HG02852 (cell line): Measurements from ENCODE around the gene CALHM3.
"Not testable (repeated sequence)": the region's sequence is repeated elsewhere in the genome, so short reads cannot be mapped to it uniquely, and the experiment has no call there.

Experiments
- ATAC-seq: cut with Tn5 transposase; IDR thresholded peaks from one replicate; pipeline ENCODE4 v1.9.1; 2021; ENCODE audit warnings: mild to moderate bottlenecking, moderate library complexity; ENCODE audit not compliant: unreplicated experiment

Gene CALHM3

GRCh38 chr10:103502849-103503660, 24.0 kb upstream of the CALHM3 start:
- ATAC-seq, result no peak

GRCh38 chr10:103501186-103501585, 22.1 kb upstream of the CALHM3 start:
- ATAC-seq, result no peak

GRCh38 chr10:103500481-103500880, 21.4 kb upstream of the CALHM3 start:
- no peak for ATAC-seq

GRCh38 chr10:103499881-103500280, 20.8 kb upstream of the CALHM3 start:
- ATAC-seq, result no peak

GRCh38 chr10:103498936-103499638, 20.0 kb upstream of the CALHM3 start:
- ATAC-seq, result no peak

GRCh38 chr10:103497161-103497915, 18.3 kb upstream of the CALHM3 start:
- no peak for ATAC-seq

- ATAC-seq, result no peak
These were observed 16.3 kb upstream of the CALHM3 start for GRCh38 chr10:103495321-103495720.

GRCh38 chr10:103493916-103494877, 15.2 kb upstream of the CALHM3 start:
- ATAC-seq, result no peak

GRCh38 chr10:103493362-103493915, 14.4 kb upstream of the CALHM3 start, which contains the start of gene NEURL1:
NEURL1 (plus strand) TSS chr10:103493705; CDS start chr10:103494388, 683 bp downstream.
- ATAC-seq, result no peak

GRCh38 chr10:103492655-103493261, 13.7 kb upstream of the CALHM3 start:
- ATAC-seq, result no peak

GRCh38 chr10:103491729-103492364, 12.8 kb upstream of the CALHM3 start:
- no peak for ATAC-seq

- ATAC-seq, result peak; percentile 11
These were observed 11.9 kb upstream of the CALHM3 start for GRCh38 chr10:103490986-103491314.

GRCh38 chr10:103487410-103487708, 8.3 kb upstream of the CALHM3 start:
- no peak for ATAC-seq

- ATAC-seq, result not testable (repeated sequence)
These were observed 7.8 kb upstream of the CALHM3 start for GRCh38 chr10:103486635-103487409.

- ATAC-seq, result no peak
These were observed 3.0 kb upstream of the CALHM3 start for GRCh38 chr10:103481974-103482531.

- no peak for ATAC-seq
These were observed 1.5 kb upstream of the CALHM3 start for GRCh38 chr10:103480521-103480920.

- no peak for ATAC-seq
These were observed 369 bp downstream of the CALHM3 start for GRCh38 chr10:103478671-103479070.

- no peak for ATAC-seq
These were observed 2.8 kb downstream of the CALHM3 start for GRCh38 chr10:103476046-103476768.
